SK-N-SH (cell line): Measurements from ENCODE around the gene PAX9. TPM values are rescaled to one million over a fixed set of nuclear protein-coding genes. Genes with fewer than 3 reads are reported as not detected.

Source experiments
- CTCF ChIA-PET: fragments of 300-600, 350-600 bp; formaldehyde crosslinking; extraction: SDS; loops from one replicate; lab custom pipeline; 2021; lab: Yijun Ruan, JAX
- POLR2A ChIA-PET: fragments of 350-600 bp; sonication (Branson Sonifier 250); formaldehyde crosslinking; extraction: SDS; loops from one replicate; lab custom pipeline; 2020; ENCODE audit warnings: antibody characterized with exemption, inconsistent platforms; lab: Yijun Ruan, JAX
- DNase-seq: peaks from one replicate; pipeline ENCODE4 v3.0.0; 2012
- H2AFZ ChIP-seq: fragments of 200-600 bp; sonication (generic); 2 replicates; pipeline ENCODE4 v1.8.1; 2016; ENCODE audit warnings: antibody characterized with exemption, mild to moderate bottlenecking, low read depth
- H3F3A ChIP-seq: fragments of 200-600 bp; sonication (generic); replicated peaks from 2 replicates; pipeline ENCODE3; 2016; ENCODE audit warnings: antibody characterized with exemption, mild to moderate bottlenecking; ENCODE audit not compliant: insufficient read depth
- H3K27ac ChIP-seq, 2 experiments: fragments of 200-500 bp in 1 of 2; fragments of 200-600 bp in 1 of 2; sonication (Bioruptor generic) in 1 of 2; sonication (generic), shearing (Covaris generic) in 1 of 2; 2 replicates each; pipeline versions ENCODE4 v1.5.1 to v1.6.1; 2014 to 2016; ENCODE audit warnings: low read depth in 2 of 2, inconsistent platforms in 1 of 2, low read length in 1 of 2, mild to moderate bottlenecking in 1 of 2, mixed read lengths in 1 of 2
- H3K27me3 ChIP-seq: fragments of 200-600 bp; sonication (generic), shearing (Covaris generic); 2 replicates; pipeline ENCODE4 v1.6.1; 2016; ENCODE audit warnings: mixed run types; ENCODE audit not compliant: insufficient read depth
- H3K36me3 ChIP-seq, 2 experiments: fragments of 200-500 bp in 1 of 2; fragments of 200-600 bp in 1 of 2; sonication (Bioruptor generic) in 1 of 2; sonication (generic) in 1 of 2; replicated peaks in 1 of 2; 2 replicates each; pipeline versions ENCODE3 to v1.5.1; 2014 to 2016; ENCODE audit warnings: low read length in 1 of 2, mild to moderate bottlenecking in 1 of 2; ENCODE audit not compliant: insufficient read depth in 2 of 2, control insufficient read depth in 1 of 2
- H3K4me1 ChIP-seq, 2 experiments: fragments of 200-500 bp in 1 of 2; fragments of 200-600 bp in 1 of 2; sonication (Bioruptor generic) in 1 of 2; sonication (generic), shearing (Covaris generic) in 1 of 2; 2 replicates each; pipeline versions ENCODE4 v1.5.1 to v1.6.1; 2014 to 2016; ENCODE audit warnings: low read depth in 1 of 2, low read length in 1 of 2, mixed run types in 1 of 2; ENCODE audit not compliant: insufficient read depth in 2 of 2, control insufficient read depth in 1 of 2
- H3K4me2 ChIP-seq: fragments of 200-600 bp; sonication (generic), shearing (Covaris generic); 2 replicates; pipeline ENCODE4 v1.6.1; 2017; ENCODE audit warnings: mixed run types
- H3K4me3 ChIP-seq, 2 experiments: fragments of 200-500 bp in 1 of 2; fragments of 200-600 bp in 1 of 2; sonication (Bioruptor generic) in 1 of 2; sonication (generic), shearing (Covaris generic) in 1 of 2; 2 replicates each; pipeline versions ENCODE4 v1.5.1 to v1.8.1; 2014 to 2016; ENCODE audit warnings: low read depth in 2 of 2, inconsistent platforms in 1 of 2, low read length in 1 of 2, mild to moderate bottlenecking in 1 of 2, mixed read lengths in 1 of 2, moderate library complexity in 1 of 2
- H3K79me2 ChIP-seq: fragments of 200-600 bp; sonication (generic); 2 replicates; pipeline ENCODE4 v1.8.1; 2017; ENCODE audit warnings: mild to moderate bottlenecking; ENCODE audit not compliant: insufficient read depth
- H3K9ac ChIP-seq: fragments of 200-600 bp; sonication (generic); 2 replicates; pipeline ENCODE4 v1.6.1; 2017; ENCODE audit warnings: mixed run types
- H3K9me2 ChIP-seq: fragments of 200-600 bp; sonication (generic); 2 replicates; pipeline ENCODE4 v1.6.1; 2017; ENCODE audit warnings: mixed run types
- H3K9me3 ChIP-seq: fragments of 200-600 bp; sonication (generic); 2 replicates; pipeline ENCODE4 v1.6.1; 2017; ENCODE audit warnings: mixed run types, mild to moderate bottlenecking, moderate library complexity
- H4K20me1 ChIP-seq: fragments of 200-600 bp; sonication (generic); 2 replicates; pipeline ENCODE4 v1.6.1; 2017; ENCODE audit warnings: mild to moderate bottlenecking, mixed run types; ENCODE audit not compliant: insufficient read depth
- CHD2 ChIP-seq: fragments of 150-350 bp; IDR thresholded peaks from 2 replicates; pipeline ENCODE4 v1.6.1; 2018; ENCODE audit warnings: low read length; ENCODE audit not compliant: partially characterized antibody
- ELF1 ChIP-seq: IDR thresholded peaks from 2 replicates; pipeline ENCODE4 v1.4.0; 2012
- EP300 ChIP-seq, 2 experiments: IDR thresholded peaks; 2 replicates each; pipeline versions ENCODE4 v1.4.0 to v1.6.1; 2012; ENCODE audit warnings: borderline replicate concordance in 1 of 2, low read depth in 1 of 2, low read length in 1 of 2
- FOSL2 ChIP-seq: IDR thresholded peaks from 2 replicates; pipeline ENCODE4 v1.4.0; 2012; ENCODE audit warnings: low read depth, mild to moderate bottlenecking, moderate library complexity, borderline replicate concordance
- FOXJ3 ChIP-seq: sonication (generic); formaldehyde crosslinking; IDR thresholded peaks from 2 replicates; pipeline ENCODE4 v1.5.1; 2020; ENCODE audit warnings: mild to moderate bottlenecking, missing genetic modification reagents
- FOXM1 ChIP-seq: IDR thresholded peaks from 2 replicates; pipeline ENCODE4 v1.4.0; 2012; ENCODE audit warnings: low read depth, mild to moderate bottlenecking
- GABPA ChIP-seq: IDR thresholded peaks from 2 replicates; pipeline ENCODE4 v1.4.0; 2012; ENCODE audit warnings: low read depth, mild to moderate bottlenecking
- MAX ChIP-seq: IDR thresholded peaks from 2 replicates; pipeline ENCODE4 v1.4.0; 2012; ENCODE audit warnings: low read depth
- NFIC ChIP-seq: IDR thresholded peaks from 2 replicates; pipeline ENCODE4 v1.4.0; 2012; ENCODE audit warnings: borderline replicate concordance
- NRF1 ChIP-seq: IDR thresholded peaks from 2 replicates; pipeline ENCODE4 v1.6.1; 2012; ENCODE audit warnings: low read depth, mild to moderate bottlenecking, low read length
- PBX3 ChIP-seq: IDR thresholded peaks from 2 replicates; pipeline ENCODE4; 2012
- RAD21 ChIP-seq: IDR thresholded peaks from 2 replicates; pipeline ENCODE4 v1.6.1; 2012; ENCODE audit warnings: mild to moderate bottlenecking, low read length
- RCOR1 ChIP-seq: fragments of 150-350 bp; IDR thresholded peaks from 2 replicates; pipeline ENCODE4 v1.6.1; 2017; ENCODE audit warnings: antibody characterized with exemption, low read length
- REST ChIP-seq: IDR thresholded peaks from 2 replicates; pipeline ENCODE4 v1.6.1; 2012; ENCODE audit warnings: mild to moderate bottlenecking, low read depth, low read length, moderate library complexity
- RFX5 ChIP-seq: IDR thresholded peaks from 2 replicates; pipeline ENCODE4 v1.6.1; 2012; ENCODE audit warnings: mild to moderate bottlenecking, improper control_type of control experiment, low read length
- SMC3 ChIP-seq: IDR thresholded peaks from 2 replicates; pipeline ENCODE4 v1.6.1; 2012; ENCODE audit warnings: low read depth, low read length, improper control_type of control experiment
- TAF1 ChIP-seq: IDR thresholded peaks from 2 replicates; pipeline ENCODE4 v1.6.1; 2012; ENCODE audit warnings: low read depth, mild to moderate bottlenecking, low read length, moderate library complexity, borderline replicate concordance
- TEAD4 ChIP-seq: IDR thresholded peaks from 2 replicates; pipeline ENCODE4 v1.4.0; 2012; ENCODE audit warnings: mild to moderate bottlenecking, borderline replicate concordance; ENCODE audit not compliant: insufficient read depth
- WGBS: methylation state at CpG from one replicate; pipeline ENCODE4 v1.1.6; 2017; ENCODE audit warnings: low lambda C conversion rate; 5-methylcytosine and 5-hydroxymethylcytosine counted together
- polyA plus RNA-seq, 3 experiments: library from polyadenylated mRNA; depleted of rRNA; stranded (reverse); fragments of >200 nt; gene quantifications; 2 replicates each; pipeline ENCODE4 v1.2.3, GENCODE V29; 2012

PAX9 gene
- polyA plus RNA-seq, 1 of the 3 experiments (the other 2 are of a cell fraction): not detected

- Histone ChIP-seq H3K9me3 (no peaks in the 10 kb centered on the region), H3K79me2 (no peaks in the 10 kb centered on the region), H2AFZ (no peak overlapping the region), H3K27me3 (no peaks in the 10 kb centered on the region), H3K36me3 (no peaks in the 10 kb centered on the region), H3K4me2 (no peak overlapping the region), H3F3A (no peaks in the 10 kb centered on the region), H3K27ac (no peak overlapping the region), H3K9me2 (peaks cover 5% of the 10 kb centered on the region; the same call in 1 of the 2 replicates), H3K9ac (no peak overlapping the region), H3K4me3 (no peak overlapping the region), H4K20me1 (no peaks in the 10 kb centered on the region), H3K4me1 (no peaks in the 10 kb centered on the region)
- CTCF ChIA-PET: no interaction called here
- no peak for TF ChIP-seq RFX5
- no peak for TF ChIP-seq PBX3
- TF ChIP-seq GABPA: no peak
- TF ChIP-seq ELF1: no peak
- no peak for TF ChIP-seq NFIC
- TF ChIP-seq EP300 (IDR thresholded peaks at IDR 0.05; ENCODE audit: borderline replicate concordance in 1 of 2, low read depth in 1 of 2, low read length in 1 of 2): no peak
- no peak for TF ChIP-seq FOXM1
- TF ChIP-seq REST: no peak
- TF ChIP-seq MAX: no peak
- no peak for TF ChIP-seq FOXJ3 (CRISPR knock-in tag)
- no peak for TF ChIP-seq RAD21
- TF ChIP-seq NRF1: no peak
- no peak for TF ChIP-seq TEAD4
- no peak for TF ChIP-seq RCOR1
- no peak for TF ChIP-seq CHD2
- TF ChIP-seq TAF1: no peak
- no peak for TF ChIP-seq SMC3
- no peak for TF ChIP-seq FOSL2
- POLR2A ChIA-PET: no interaction called here
- DNase-seq: no peak
- WGBS: 0% methylated on average over 2 of the region's 2 CpGs
Observed at GRCh38 chr14:36619853-36620252, 41.8 kb upstream of the PAX9 start.
